Measurements from ENCODE around the gene FAM117A. TPM values are rescaled to one million over a fixed set of nuclear protein-coding genes. Genes with fewer than 3 reads are reported as not detected.

Gene FAM117A
- total and polyA plus RNA-seq, 12 donors, result 4.6 to 16.3 (median 10.3) TPM

- Histone ChIP-seq H3K27me3 (no peaks in the 10 kb centered on the region), H3K4me3 (peak within 1 kb of the TSS in 3 of 4 donors; percentile 36 to 78 (median 75)), H3K36me3 (replicated peaks in 1 of 2) (no peaks in the 10 kb centered on the region), H3K4me1 (replicated peaks in 1 of 2) (peaks cover 26 to 38% of the 10 kb centered on the region in 2 donors), H3K27ac (peak within 1 kb of the TSS; percentile 85 to 99 (median 96)), H3K9me3 (replicated peaks in 1 of 3) (no peaks in the 10 kb centered on the region)
- DNase-seq, result peak; percentile 99 to 100 (median 100)
- intact Hi-C loops (cut with DNase I), result no loop called here
- TF ChIP-seq, protein P1, sequence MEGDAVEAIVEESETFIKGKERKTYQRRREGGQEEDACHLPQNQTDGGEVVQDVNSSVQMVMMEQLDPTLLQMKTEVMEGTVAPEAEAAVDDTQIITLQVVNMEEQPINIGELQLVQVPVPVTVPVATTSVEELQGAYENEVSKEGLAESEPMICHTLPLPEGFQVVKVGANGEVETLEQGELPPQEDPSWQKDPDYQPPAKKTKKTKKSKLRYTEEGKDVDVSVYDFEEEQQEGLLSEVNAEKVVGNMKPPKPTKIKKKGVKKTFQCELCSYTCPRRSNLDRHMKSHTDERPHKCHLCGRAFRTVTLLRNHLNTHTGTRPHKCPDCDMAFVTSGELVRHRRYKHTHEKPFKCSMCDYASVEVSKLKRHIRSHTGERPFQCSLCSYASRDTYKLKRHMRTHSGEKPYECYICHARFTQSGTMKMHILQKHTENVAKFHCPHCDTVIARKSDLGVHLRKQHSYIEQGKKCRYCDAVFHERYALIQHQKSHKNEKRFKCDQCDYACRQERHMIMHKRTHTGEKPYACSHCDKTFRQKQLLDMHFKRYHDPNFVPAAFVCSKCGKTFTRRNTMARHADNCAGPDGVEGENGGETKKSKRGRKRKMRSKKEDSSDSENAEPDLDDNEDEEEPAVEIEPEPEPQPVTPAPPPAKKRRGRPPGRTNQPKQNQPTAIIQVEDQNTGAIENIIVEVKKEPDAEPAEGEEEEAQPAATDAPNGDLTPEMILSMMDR (IDR thresholded peaks at IDR 0.05), result no peak
- TF ChIP-seq POLR2A (IDR thresholded peaks at IDR 0.05), result peak; percentile 19 to 69
- 15 to 20% (median 18%) methylated on average over 38 to 53 of the region's 53 CpGs for WGBS, 4 donors
Observed at GRCh38 chr17:49677933-49678847, 85.7 kb downstream of the FAM117A start, which contains the start of gene SPOP. TSS of gene SPOP (minus strand) at chr17:49678097. CDS start at chr17:49622810, 55,287 bp downstream.

DNA sequence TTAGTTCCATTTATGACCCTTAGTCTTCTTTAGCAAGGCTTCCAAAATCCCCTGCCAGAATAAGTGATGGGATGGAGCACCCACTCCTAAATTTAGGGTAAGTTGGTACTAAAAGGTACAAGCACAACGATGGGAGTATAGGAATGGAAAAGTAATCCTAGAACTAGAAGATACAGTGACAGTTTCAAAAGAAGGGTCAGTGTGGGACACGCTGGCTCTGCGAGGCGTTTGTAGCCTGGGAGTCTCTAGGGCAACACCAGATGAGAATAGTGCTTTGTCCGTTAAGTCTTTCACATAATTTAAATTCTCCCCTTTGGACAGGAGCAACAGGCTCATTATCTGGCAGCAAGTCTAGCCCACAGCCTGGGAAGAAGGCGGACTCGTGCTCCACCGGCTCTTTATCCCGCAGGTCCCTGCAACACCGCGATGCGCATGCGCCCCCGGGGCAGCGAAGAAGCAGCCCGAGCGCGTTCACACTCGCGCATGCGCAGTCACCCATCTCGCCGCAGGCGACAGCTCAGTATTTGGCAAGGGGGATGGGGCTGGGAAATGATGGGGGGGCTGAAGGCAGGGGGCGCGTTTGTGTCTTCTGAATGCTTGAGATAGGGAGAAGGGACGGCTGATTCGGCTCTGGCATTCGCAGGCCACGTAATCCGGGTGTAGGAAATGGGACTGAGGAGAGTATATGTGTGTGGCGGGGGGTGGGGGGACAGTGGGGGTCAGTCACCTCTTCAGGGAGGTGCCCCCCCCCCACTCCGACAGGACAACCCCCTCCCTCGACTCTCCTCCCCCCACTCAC is 86.6 kb downstream of the FAM117A start:
- Histone ChIP-seq H3K27ac (peak overlapping the region; percentile 85 to 99 (median 96)), H3K4me3 (peak overlapping the region in 3 of 4 donors; percentile 36 to 78 (median 75)), H3K36me3 (replicated peaks in 1 of 2) (no peaks in the 10 kb centered on the region), H3K9me3 (replicated peaks in 1 of 3) (no peaks in the 10 kb centered on the region), H3K27me3 (no peaks in the 10 kb centered on the region), H3K4me1 (replicated peaks in 1 of 2) (peaks cover 26 to 43% of the 10 kb centered on the region in 2 donors)
- TF ChIP-seq, protein P1 (IDR thresholded peaks at IDR 0.05), result no peak
- TF ChIP-seq POLR2A (IDR thresholded peaks at IDR 0.05), result no peak
- intact Hi-C loops (cut with DNase I), result no loop called here
- peak; percentile 97 to 98 (median 97) for DNase-seq
- WGBS, 4 donors, result 0 to 3% (median 0%) methylated on average over 5 to 34 of the region's 34 CpGs

GRCh38 chr17:49676276-49676868 is 87.6 kb downstream of the FAM117A start:
- 14 to 17% (median 16%) methylated on average over 5 of the region's 5 CpGs for WGBS, 4 donors
- Histone ChIP-seq H3K4me1 (replicated peaks in 1 of 2) (peaks cover 26 to 46% of the 10 kb centered on the region in 2 donors), H3K27ac (peak overlapping the region in 4 of 5 donors; percentile 94 to 99 (median 97))

More at GRCh38 chr17:49676276-49676868, 87.6 kb downstream of the FAM117A start:
- intact Hi-C loops (cut with DNase I), result no loop called here
- no peaks in the 10 kb centered on the region for H3K9me3 ChIP-seq (replicated peaks in 1 of 3)
- no peak for TF ChIP-seq POLR2A (IDR thresholded peaks at IDR 0.05)
- TF ChIP-seq, protein P1 (IDR thresholded peaks at IDR 0.05), result no peak
- peak overlapping the region in 2 of 4 donors; percentile 75 to 78 for H3K4me3 ChIP-seq
- H3K36me3 ChIP-seq (replicated peaks in 1 of 2), result no peaks in the 10 kb centered on the region
- no peaks in the 10 kb centered on the region for H3K27me3 ChIP-seq
- peak in 1 of 7 donors; percentile 18 for DNase-seq

Data from adrenal gland (tissue), 12 donors.